ENCODE results near the gene POU6F1. TPM values are rescaled to one million over a fixed set of nuclear protein-coding genes. Genes with fewer than 3 reads are reported as not detected.
A peak's percentile ranks its signal among the peaks of the same experiment; 100 is the strongest.

The POU6F1 gene
- total and polyA plus RNA-seq, 9 of the 15 experiments (the other 6 are each of a cell fraction or from before 2014, with no cell fraction given) = 0.14 to 3.3 (median 1.1) TPM

DNA sequence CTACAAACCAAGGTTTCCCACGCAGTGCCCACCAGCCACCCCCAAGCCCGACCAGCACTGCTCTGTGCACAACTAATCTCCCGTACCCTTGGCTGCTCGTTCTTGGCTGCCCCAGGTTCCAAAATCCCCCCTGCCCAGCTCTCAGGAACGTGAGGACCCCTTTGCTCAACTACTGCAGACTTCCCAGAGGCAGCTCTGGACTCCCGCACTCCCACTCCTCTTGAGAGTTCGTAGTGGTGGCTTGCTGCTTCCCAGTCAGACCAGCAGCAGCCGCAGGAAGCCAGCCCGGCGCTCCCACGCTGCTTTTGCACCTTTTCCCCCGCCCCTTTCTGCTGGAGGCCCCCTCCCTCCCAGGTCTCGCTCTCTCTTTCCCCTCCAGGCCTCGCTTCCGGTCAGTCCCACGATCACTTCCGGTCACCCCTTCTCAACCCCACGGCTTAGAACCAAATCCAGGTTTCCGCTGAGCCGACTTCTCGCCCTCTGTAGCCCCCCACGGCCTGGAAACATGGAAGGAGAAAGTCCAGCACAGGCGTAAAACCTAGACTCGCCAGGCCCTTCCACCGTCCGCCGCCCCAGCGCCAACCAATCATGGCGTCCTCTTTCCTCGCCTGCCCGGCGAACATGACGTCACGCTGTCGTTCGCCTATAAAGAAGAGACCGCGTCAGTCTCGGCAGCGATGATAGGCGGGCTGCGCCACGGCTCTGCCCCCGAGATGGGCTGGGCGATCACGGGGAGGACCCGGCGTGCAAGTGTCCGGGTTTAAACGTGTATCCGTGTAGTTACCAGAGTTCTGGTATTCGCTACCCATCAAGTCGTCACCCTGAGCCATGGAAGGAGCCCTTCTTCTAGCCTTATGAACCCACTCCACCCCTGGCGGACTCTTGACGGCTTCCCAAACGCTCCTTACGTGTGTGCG is 45.1 kb downstream of the POU6F1 start, which contains the start of gene TFCP2 (continued):
- TF ChIP-seq, protein P1, sequence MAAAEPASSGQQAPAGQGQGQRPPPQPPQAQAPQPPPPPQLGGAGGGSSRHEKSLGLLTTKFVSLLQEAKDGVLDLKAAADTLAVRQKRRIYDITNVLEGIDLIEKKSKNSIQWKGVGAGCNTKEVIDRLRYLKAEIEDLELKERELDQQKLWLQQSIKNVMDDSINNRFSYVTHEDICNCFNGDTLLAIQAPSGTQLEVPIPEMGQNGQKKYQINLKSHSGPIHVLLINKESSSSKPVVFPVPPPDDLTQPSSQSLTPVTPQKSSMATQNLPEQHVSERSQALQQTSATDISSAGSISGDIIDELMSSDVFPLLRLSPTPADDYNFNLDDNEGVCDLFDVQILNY (CRISPR knock-in tag; IDR thresholded peaks at IDR 0.05) = no peak
- TF ChIP-seq, protein P2, sequence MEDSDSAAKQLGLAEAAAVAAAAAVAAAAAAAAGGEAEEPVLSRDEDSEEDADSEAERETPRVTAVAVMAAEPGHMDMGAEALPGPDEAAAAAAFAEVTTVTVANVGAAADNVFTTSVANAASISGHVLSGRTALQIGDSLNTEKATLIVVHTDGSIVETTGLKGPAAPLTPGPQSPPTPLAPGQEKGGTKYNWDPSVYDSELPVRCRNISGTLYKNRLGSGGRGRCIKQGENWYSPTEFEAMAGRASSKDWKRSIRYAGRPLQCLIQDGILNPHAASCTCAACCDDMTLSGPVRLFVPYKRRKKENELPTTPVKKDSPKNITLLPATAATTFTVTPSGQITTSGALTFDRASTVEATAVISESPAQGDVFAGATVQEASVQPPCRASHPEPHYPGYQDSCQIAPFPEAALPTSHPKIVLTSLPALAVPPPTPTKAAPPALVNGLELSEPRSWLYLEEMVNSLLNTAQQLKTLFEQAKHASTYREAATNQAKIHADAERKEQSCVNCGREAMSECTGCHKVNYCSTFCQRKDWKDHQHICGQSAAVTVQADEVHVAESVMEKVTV (CRISPR knock-in tag; IDR thresholded peaks at IDR 0.05) = no peak
- TF ChIP-seq FOXA1 (IDR thresholded peaks at IDR 0.05; ENCODE audit: borderline replicate concordance) = no peak
- TF ChIP-seq PCBP2 (IDR thresholded peaks at IDR 0.05; ENCODE audit: low read depth, low read length, poor library complexity, severe bottlenecking) = no peak
- TF ChIP-seq RHOXF2B (CRISPR knock-in tag; conservative IDR thresholded peaks at IDR 0.05) = no peak
- TF ChIP-seq ETV1 (tag; conservative IDR thresholded peaks at IDR 0.05; ENCODE audit: low read depth) = peak; percentile 98
- peak; percentile 60; the same call in 1 of the 2 replicates for TF ChIP-seq CHD2 (IDR thresholded peaks at IDR 0.05; ENCODE audit: low read depth, low read length)
- TF ChIP-seq XRCC4 (IDR thresholded peaks at IDR 0.05; ENCODE audit: extremely low read depth, insufficient read depth, insufficient read length) = no peak
- TF ChIP-seq, protein P3, sequence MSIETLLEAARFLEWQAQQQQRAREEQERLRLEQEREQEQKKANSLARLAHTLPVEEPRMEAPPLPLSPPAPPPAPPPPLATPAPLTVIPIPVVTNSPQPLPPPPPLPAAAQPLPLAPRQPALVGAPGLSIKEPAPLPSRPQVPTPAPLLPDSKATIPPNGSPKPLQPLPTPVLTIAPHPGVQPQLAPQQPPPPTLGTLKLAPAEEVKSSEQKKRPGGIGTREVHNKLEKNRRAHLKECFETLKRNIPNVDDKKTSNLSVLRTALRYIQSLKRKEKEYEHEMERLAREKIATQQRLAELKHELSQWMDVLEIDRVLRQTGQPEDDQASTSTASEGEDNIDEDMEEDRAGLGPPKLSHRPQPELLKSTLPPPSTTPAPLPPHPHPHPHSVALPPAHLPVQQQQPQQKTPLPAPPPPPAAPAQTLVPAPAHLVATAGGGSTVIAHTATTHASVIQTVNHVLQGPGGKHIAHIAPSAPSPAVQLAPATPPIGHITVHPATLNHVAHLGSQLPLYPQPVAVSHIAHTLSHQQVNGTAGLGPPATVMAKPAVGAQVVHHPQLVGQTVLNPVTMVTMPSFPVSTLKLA (conservative IDR thresholded peaks at IDR 0.05) = peak; percentile 82 to 92
- TF ChIP-seq NFE2L1 (tag; IDR thresholded peaks at IDR 0.05; ENCODE audit: borderline replicate concordance, low read depth) = no peak
- no peak for TF ChIP-seq E2F3 (CRISPR knock-in tag; IDR thresholded peaks at IDR 0.05)
- TF ChIP-seq MXI1 (IDR thresholded peaks at IDR 0.05; ENCODE audit: low read depth, low read length) = peak; percentile 54; the same call in 1 of the 2 replicates
- TF ChIP-seq CBX1 (IDR thresholded peaks at IDR 0.05; ENCODE audit: low read depth) = no peak; the same call in 1 of the 2 replicates
- no peak for TF ChIP-seq BRD9 (IDR thresholded peaks at IDR 0.05; ENCODE audit: low read depth, partially characterized antibody)
- TF ChIP-seq PHB2 (IDR thresholded peaks at IDR 0.05; ENCODE audit: low read depth) = no peak
- TF ChIP-seq ZNF274 (IDR thresholded peaks at IDR 0.05; ENCODE audit: borderline replicate concordance, low read depth, low read length) = no peak
- TF ChIP-seq, protein P4, sequence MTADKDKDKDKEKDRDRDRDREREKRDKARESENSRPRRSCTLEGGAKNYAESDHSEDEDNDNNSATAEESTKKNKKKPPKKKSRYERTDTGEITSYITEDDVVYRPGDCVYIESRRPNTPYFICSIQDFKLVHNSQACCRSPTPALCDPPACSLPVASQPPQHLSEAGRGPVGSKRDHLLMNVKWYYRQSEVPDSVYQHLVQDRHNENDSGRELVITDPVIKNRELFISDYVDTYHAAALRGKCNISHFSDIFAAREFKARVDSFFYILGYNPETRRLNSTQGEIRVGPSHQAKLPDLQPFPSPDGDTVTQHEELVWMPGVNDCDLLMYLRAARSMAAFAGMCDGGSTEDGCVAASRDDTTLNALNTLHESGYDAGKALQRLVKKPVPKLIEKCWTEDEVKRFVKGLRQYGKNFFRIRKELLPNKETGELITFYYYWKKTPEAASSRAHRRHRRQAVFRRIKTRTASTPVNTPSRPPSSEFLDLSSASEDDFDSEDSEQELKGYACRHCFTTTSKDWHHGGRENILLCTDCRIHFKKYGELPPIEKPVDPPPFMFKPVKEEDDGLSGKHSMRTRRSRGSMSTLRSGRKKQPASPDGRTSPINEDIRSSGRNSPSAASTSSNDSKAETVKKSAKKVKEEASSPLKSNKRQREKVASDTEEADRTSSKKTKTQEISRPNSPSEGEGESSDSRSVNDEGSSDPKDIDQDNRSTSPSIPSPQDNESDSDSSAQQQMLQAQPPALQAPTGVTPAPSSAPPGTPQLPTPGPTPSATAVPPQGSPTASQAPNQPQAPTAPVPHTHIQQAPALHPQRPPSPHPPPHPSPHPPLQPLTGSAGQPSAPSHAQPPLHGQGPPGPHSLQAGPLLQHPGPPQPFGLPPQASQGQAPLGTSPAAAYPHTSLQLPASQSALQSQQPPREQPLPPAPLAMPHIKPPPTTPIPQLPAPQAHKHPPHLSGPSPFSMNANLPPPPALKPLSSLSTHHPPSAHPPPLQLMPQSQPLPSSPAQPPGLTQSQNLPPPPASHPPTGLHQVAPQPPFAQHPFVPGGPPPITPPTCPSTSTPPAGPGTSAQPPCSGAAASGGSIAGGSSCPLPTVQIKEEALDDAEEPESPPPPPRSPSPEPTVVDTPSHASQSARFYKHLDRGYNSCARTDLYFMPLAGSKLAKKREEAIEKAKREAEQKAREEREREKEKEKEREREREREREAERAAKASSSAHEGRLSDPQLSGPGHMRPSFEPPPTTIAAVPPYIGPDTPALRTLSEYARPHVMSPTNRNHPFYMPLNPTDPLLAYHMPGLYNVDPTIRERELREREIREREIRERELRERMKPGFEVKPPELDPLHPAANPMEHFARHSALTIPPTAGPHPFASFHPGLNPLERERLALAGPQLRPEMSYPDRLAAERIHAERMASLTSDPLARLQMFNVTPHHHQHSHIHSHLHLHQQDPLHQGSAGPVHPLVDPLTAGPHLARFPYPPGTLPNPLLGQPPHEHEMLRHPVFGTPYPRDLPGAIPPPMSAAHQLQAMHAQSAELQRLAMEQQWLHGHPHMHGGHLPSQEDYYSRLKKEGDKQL (CRISPR knock-in tag; IDR thresholded peaks at IDR 0.05; ENCODE audit: borderline replicate concordance) = no peak; the same call in 1 of the 2 replicates

Measured in K562 (cell line).